ENCODE measurements around the gene SPINT4.

SPINT4 gene

DNA sequence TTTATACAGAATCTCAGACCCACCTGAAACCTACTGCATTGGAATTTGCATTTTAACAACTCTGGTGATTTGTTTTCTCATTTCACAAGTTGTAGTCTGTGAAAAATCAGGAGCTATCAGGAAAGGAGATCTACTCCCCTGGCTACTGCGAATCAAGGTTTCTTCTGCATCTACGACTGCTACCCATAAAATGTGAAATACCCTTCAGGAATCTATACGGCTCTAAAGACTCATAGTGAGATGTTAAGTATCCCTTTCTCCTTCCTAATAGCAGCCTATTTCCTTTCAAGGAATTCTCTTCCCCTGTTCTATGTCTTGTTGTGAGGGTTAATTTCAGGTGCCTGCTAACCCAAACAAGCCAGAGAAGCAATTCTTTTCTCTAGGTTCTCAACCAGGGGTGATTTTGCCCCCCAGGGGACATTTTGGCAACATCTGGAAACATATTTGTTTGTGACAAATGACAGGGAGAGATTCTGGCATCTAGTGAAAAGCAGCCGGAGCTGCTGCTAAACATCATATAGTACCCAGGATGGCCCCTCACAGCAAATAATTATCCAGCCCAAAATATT is 43.2 kb downstream of the SPINT4 start:
- WGBS, result 21% methylated on average over 4 of the region's 4 CpGs
- H3K4me3 ChIP-seq (ENCODE audit: low read length), result peak overlapping the region; percentile 34
- H3K27me3 ChIP-seq (ENCODE audit: insufficient read depth, low read length), result no peaks in the 10 kb centered on the region
- peaks cover 36% of the 10 kb centered on the region for H3K4me1 ChIP-seq (ENCODE audit: insufficient read depth, low read length)
- H3K27ac ChIP-seq (ENCODE audit: low read depth, low read length), result peak overlapping the region; percentile 97
- H3K9me3 ChIP-seq (ENCODE audit: insufficient read depth, low read depth, low read length), result peaks cover 7% of the 10 kb centered on the region
- H3K9ac ChIP-seq (ENCODE audit: low read depth, low read length), result peak overlapping the region; percentile 71
- no peaks in the 10 kb centered on the region for H3K36me3 ChIP-seq (ENCODE audit: insufficient read depth, low read length)

DNA sequence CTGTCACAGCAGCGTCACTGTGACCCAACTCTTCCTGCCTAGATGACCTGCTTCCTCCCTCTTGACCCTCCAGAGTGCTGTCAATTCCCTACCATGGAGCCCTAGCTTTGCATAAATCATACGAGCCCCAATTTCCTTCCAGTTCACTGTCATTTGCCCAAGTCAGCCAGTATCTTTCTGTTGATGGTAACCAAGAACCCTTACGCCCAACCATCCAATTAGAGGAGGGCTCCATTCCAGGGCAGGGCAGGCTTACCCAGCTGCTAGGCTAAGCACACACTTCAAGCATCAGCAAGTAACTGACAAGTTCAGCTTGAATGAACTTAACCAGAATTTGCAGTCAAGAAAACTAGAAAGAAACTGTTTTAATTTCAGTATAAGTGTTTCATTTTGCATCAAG is 43.8 kb downstream of the SPINT4 start:
- Histone ChIP-seq H3K9ac (ENCODE audit: low read depth, low read length) (peak overlapping the region; percentile 71), H3K9me3 (ENCODE audit: insufficient read depth, low read depth, low read length) (peaks cover under 1% of the 10 kb centered on the region), H3K36me3 (ENCODE audit: insufficient read depth, low read length) (no peaks in the 10 kb centered on the region), H3K27me3 (ENCODE audit: insufficient read depth, low read length) (no peaks in the 10 kb centered on the region), H3K4me1 (ENCODE audit: insufficient read depth, low read length) (peaks cover 38% of the 10 kb centered on the region), H3K27ac (ENCODE audit: low read depth, low read length) (peak overlapping the region; percentile 97), H3K4me3 (ENCODE audit: low read length) (no peak overlapping the region)
- 56% methylated on average over 3 of the region's 3 CpGs for WGBS

DNA sequence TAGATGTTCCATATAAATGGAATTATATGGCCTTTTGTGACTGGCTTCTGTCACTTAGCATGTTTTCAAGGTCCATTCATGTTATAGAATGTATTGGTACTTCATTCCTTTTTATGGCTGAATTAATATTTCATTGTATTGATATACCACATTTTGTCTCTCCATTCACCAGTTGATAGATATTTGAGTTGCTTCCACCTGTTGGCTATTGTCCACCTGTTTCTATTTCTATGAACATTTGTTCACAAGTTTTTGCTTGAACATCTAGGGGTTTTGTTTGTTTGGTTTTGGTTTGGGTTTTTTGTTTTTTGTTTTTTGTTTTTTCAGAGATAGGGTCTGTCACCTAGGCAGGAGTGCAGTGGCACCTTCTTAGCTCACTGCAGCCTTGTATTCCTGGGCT is 46.3 kb downstream of the SPINT4 start:
- Histone ChIP-seq H3K27me3 (ENCODE audit: insufficient read depth, low read length) (no peaks in the 10 kb centered on the region), H3K4me1 (ENCODE audit: insufficient read depth, low read length) (peaks cover 42% of the 10 kb centered on the region), H3K9me3 (ENCODE audit: insufficient read depth, low read depth, low read length) (no peaks in the 10 kb centered on the region), H3K36me3 (ENCODE audit: insufficient read depth, low read length) (no peaks in the 10 kb centered on the region), H3K27ac (ENCODE audit: low read depth, low read length) (no peak overlapping the region), H3K4me3 (ENCODE audit: low read length) (no peak overlapping the region), H3K9ac (ENCODE audit: low read depth, low read length) (no peak overlapping the region)

GRCh38 chr20:45771182-45771759 is 49.1 kb downstream of the SPINT4 start:
- Histone ChIP-seq H3K4me3 (ENCODE audit: low read length) (no peak overlapping the region), H3K27me3 (ENCODE audit: insufficient read depth, low read length) (no peaks in the 10 kb centered on the region), H3K36me3 (ENCODE audit: insufficient read depth, low read length) (no peaks in the 10 kb centered on the region), H3K4me1 (ENCODE audit: insufficient read depth, low read length) (peaks cover 20% of the 10 kb centered on the region), H3K27ac (ENCODE audit: low read depth, low read length) (no peak overlapping the region), H3K9ac (ENCODE audit: low read depth, low read length) (peak overlapping the region; percentile 25; the same call in 1 of the 2 replicates), H3K9me3 (ENCODE audit: insufficient read depth, low read depth, low read length) (no peaks in the 10 kb centered on the region)
- 47% methylated on average over 5 of the region's 5 CpGs for WGBS

- Histone ChIP-seq H3K4me1 (ENCODE audit: insufficient read depth, low read length) (peaks cover 6% of the 10 kb centered on the region; the same call in 1 of the 2 replicates), H3K4me3 (ENCODE audit: low read length) (no peak overlapping the region), H3K27ac (ENCODE audit: low read depth, low read length) (no peak overlapping the region), H3K9ac (ENCODE audit: low read depth, low read length) (no peak overlapping the region), H3K27me3 (ENCODE audit: insufficient read depth, low read length) (no peaks in the 10 kb centered on the region), H3K36me3 (ENCODE audit: insufficient read depth, low read length) (no peaks in the 10 kb centered on the region), H3K9me3 (ENCODE audit: insufficient read depth, low read depth, low read length) (no peaks in the 10 kb centered on the region)
- 100% methylated on average over 1 of the region's 3 CpGs for WGBS
Measured at GRCh38 chr20:45772693-45773092, 50.5 kb downstream of the SPINT4 start.

- Histone ChIP-seq H3K4me1 (ENCODE audit: insufficient read depth, low read length) (peaks cover 6% of the 10 kb centered on the region; the same call in 1 of the 2 replicates), H3K36me3 (ENCODE audit: insufficient read depth, low read length) (no peaks in the 10 kb centered on the region), H3K9ac (ENCODE audit: low read depth, low read length) (no peak overlapping the region), H3K9me3 (ENCODE audit: insufficient read depth, low read depth, low read length) (no peaks in the 10 kb centered on the region), H3K27ac (ENCODE audit: low read depth, low read length) (no peak overlapping the region), H3K27me3 (ENCODE audit: insufficient read depth, low read length) (no peaks in the 10 kb centered on the region), H3K4me3 (ENCODE audit: low read length) (no peak overlapping the region)
- 90% methylated on average over 2 of the region's 2 CpGs for WGBS
Measured at GRCh38 chr20:45774945-45775344, 52.8 kb downstream of the SPINT4 start.

DNA sequence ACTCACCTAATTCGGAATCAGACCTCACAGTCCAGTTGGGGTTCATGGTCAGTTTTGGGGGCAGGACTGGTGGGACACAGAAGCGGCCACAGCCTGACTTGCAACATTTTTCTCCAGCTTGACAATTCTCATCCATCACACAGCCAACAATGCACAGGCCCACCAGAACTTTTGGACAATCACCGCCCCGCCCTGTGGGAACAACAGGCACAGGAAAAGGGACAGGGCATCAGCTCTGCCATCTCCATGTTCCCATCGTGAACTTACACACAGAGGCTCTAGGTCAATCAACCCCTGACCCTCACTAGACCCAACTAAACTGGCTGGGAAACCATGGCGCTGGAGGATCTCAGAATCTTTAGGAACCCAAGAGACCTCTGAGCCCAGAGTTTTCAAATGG is 53.3 kb downstream of the SPINT4 start:
- Histone ChIP-seq H3K4me3 (ENCODE audit: low read length) (no peak overlapping the region), H3K9ac (ENCODE audit: low read depth, low read length) (no peak overlapping the region), H3K27ac (ENCODE audit: low read depth, low read length) (no peak overlapping the region), H3K36me3 (ENCODE audit: insufficient read depth, low read length) (no peaks in the 10 kb centered on the region), H3K4me1 (ENCODE audit: insufficient read depth, low read length) (peaks cover 6% of the 10 kb centered on the region; the same call in 1 of the 2 replicates), H3K27me3 (ENCODE audit: insufficient read depth, low read length) (no peaks in the 10 kb centered on the region), H3K9me3 (ENCODE audit: insufficient read depth, low read depth, low read length) (no peaks in the 10 kb centered on the region)
- WGBS, result 93% methylated on average over 6 of the region's 6 CpGs
